Erythroblast (primary cell): ENCODE measurements around the gene LAMA4.

Experiments used
- GATA1 ChIP-seq: IDR thresholded peaks from 2 replicates; pipeline ENCODE4 v1.6.1; 2011; ENCODE audit warnings: low read depth, mild to moderate bottlenecking, control low read depth, low read length, moderate library complexity
- POLR2A ChIP-seq: IDR thresholded peaks from 2 replicates; pipeline ENCODE4 v1.6.1; 2011; ENCODE audit warnings: mild to moderate bottlenecking, low read length

- no peak for TF ChIP-seq POLR2A
- no peak for TF ChIP-seq GATA1
Observed at GRCh38 chr6:112258642-112259336, 4.4 kb upstream of the LAMA4 start.
